Vagina (tissue), 2 donors: ENCODE data around the gene C1orf105.

Source experiments
- CTCF ChIP-seq, 3 experiments: fragments of 450-650 bp in 2 of 3; fragments of 200-600 bp in 1 of 3; sonication (generic) in 1 of 3; IDR thresholded peaks; one replicate each; pipeline ENCODE4 v1.5.1; 2017 to 2019; ENCODE audit warnings: antibody characterized with exemption in 3 of 3, mild to moderate bottlenecking in 2 of 3, moderate library complexity in 2 of 3
- POLR2AphosphoS5 ChIP-seq, 2 donors: sonication (generic); formaldehyde crosslinking; IDR thresholded peaks; one replicate each; pipeline ENCODE4 v1.9.0; 2017; ENCODE audit warnings: antibody characterized with exemption in 2 of 2, mild to moderate bottlenecking in 2 of 2, low read depth in 1 of 2; ENCODE audit not compliant: insufficient read depth in 1 of 2

DNA sequence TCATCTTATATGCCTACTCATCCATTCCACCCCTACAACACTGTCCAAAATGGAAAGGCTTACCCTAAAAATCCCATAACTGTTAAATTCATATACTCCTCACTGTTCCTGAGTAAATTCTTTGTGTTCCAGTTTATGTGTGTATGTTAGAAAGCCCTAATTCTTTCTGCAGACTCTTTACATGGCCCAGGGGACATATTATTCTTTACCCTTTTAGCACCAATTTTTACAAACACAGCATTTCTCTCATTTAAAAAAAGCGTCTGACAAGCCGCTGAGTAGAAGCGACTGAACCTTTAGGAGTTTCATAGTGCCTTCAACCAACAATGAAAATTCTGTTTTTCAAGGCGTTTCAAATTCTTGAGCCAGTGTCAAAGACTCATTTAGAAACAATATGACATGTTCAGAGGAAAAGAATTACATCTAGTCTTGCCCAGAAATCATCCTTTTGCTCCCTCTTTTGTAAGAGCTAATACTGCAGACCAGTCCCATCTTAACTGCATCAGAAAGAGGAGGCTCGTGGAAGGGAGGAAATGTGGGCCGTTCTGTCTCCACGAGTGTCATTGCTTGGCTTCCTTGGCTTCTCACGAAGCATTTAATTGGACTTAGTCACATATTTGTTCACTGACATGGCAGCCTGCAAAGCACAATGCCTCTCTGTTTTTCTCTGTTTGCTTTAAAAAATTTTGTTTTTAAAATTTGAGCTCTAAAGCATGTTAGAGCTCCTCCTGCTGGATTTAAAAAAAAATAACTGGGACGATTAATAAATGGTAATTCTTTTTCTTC is 21.3 kb upstream of the C1orf105 start:
- TF ChIP-seq CTCF (IDR thresholded peaks at IDR 0.05), result peak; percentile 32 to 67 (median 63)
- peak; percentile 10 to 59 for TF ChIP-seq POLR2AphosphoS5 (IDR thresholded peaks at IDR 0.05; ENCODE audit: insufficient read depth in 1 of 2, low read depth in 1 of 2)
